Measurements from ENCODE around the gene C15orf40. TPM values are rescaled to one million over a fixed set of nuclear protein-coding genes. Genes with fewer than 3 reads are reported as not detected.
"Not testable (repeated sequence)": the region's sequence is repeated elsewhere in the genome, so short reads cannot be mapped to it uniquely, and the experiment has no call there.

The C15orf40 gene
- 22.1 and 24.4 TPM in 2 replicates for total RNA-seq

DNA sequence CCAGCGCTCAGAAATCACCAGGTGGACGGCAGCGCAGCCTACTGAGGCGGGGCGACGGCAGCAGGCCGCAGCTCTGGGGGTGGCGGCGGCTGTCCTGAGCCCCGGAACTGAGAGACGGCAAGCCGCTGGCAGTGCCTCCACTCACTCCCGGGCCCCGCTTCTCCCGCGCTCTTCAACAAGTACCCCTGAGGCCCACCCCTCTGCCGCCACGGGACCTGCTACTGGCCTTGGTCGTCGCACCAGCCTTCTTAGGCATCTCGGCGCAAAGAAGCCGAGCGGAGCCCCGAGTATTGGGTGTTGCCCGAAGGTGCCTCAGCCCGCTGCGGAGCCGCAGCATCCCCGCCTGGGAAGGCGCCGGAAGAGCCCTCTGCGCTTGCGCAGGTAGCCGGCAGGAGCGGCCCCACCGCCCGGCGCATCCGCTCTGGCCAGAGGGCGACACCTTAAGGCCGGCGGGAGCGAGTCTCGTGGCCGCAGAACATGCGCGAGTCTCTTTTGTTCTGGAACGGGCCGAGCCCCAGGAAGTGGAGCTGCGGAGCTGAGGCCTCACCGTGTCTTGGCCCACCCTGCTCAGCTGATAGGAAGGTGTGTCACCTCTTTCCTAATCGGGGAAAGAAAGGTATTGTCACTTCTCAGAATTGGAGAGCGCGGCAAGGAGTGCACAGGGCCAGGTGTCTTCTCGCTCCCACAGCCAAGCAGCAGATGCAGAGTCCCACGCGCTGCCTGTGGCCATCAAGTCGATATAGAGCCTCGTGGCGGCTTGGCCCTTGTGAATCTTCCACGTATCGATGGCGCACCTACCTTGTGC, at the start of gene C15orf40:
C15orf40 (minus strand) TSS at position 369 of the 805 bp plus-strand sequence; CDS start at position 337, 32 bp downstream.
- DNase-seq (ENCODE audit: low spot score), result peak; percentile 82
- intact Hi-C loops (cut with micrococcal nuclease), result loop anchor here (1.0 to 10.0 kb wide), 6 partner anchors 56 to 467 kb away; partner anchors contain the start of genes BTBD1, RPS17 and TM6SF1
- Mint-ChIP-seq H3K36me3 (ENCODE audit: low read depth) (peaks cover 34% of the 10 kb centered on the region), H3K9me3 (no peaks in the 10 kb centered on the region), H3K27ac (peak within 1 kb of the TSS; percentile 87), H3K4me3 (ENCODE audit: low read depth) (peak within 1 kb of the TSS; percentile 88), H3K27me3 (ENCODE audit: low read depth) (no peaks in the 10 kb centered on the region), H3K4me1 (ENCODE audit: low read depth) (peaks cover 40% of the 10 kb centered on the region)

DNA sequence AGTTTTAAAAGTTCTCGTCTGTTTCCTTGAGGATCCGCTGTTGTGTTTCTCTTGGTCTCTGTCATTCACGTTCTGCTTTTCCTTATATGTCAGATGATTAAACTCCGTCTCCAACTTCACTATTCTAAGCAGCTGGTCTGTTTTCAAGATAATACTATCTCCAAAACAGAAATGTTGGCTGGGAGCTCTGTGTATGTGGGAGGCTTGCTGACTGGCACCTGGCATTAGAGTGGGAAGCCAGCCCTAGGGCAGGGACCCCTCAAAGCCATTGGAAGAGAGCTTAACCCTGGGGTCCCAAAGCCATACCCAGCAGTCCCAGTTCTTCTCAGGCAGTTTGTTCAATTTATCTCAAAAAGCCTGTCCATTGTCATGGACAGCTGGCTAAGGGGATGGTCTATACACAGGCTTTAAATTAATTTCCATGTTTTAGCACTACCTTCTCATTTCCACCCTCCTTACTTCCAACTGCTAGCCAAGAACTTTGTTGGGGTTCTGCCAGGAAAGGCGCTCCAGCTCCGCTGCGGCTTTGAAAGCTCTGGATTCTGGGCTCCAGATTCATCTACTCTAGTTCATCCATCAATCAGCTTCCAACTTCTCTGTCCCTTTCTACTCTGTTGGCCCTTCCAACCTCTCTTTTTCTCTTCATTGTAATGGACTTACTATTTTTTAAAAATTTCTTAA, 46.4 kb upstream of the C15orf40 start:
- H3K9me3 Mint-ChIP-seq, result no peaks in the 10 kb centered on the region
- H3K27me3 Mint-ChIP-seq (ENCODE audit: low read depth), result no peaks in the 10 kb centered on the region
- H3K4me1 Mint-ChIP-seq (ENCODE audit: low read depth), result peaks cover 5% of the 10 kb centered on the region
- H3K4me3 Mint-ChIP-seq (ENCODE audit: low read depth), result no peak overlapping the region
- no peak for DNase-seq (ENCODE audit: low spot score)
- H3K36me3 Mint-ChIP-seq (ENCODE audit: low read depth), result peaks cover 41% of the 10 kb centered on the region
- intact Hi-C loops (cut with micrococcal nuclease), result no loop called here
- no peak overlapping the region for H3K27ac Mint-ChIP-seq

DNA sequence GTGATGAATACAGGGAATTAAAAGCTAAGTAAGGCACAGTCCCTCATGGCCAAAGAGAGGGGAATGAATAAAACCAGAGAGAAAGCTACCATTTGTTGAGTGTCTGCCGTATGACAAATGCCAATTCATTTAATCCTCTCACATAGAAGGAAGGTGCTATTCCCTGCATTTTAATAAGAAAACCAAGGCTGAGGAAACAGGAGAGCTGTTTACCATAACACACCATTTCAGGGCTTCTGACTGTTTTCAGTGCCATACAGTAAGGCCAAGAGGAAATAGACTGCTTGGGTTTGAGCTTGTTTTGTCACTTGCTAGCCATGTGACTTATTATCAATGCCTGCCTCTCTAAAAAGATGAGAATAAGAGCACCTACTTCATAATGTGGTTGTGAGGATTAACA, 45.6 kb upstream of the C15orf40 start:
- peaks cover 43% of the 10 kb centered on the region for H3K36me3 Mint-ChIP-seq (ENCODE audit: low read depth)
- H3K27ac Mint-ChIP-seq, result no peak overlapping the region
- no peak overlapping the region for H3K4me3 Mint-ChIP-seq (ENCODE audit: low read depth)
- no peaks in the 10 kb centered on the region for H3K27me3 Mint-ChIP-seq (ENCODE audit: low read depth)
- intact Hi-C loops (cut with micrococcal nuclease), result no loop called here
- DNase-seq (ENCODE audit: low spot score), result no peak
- H3K4me1 Mint-ChIP-seq (ENCODE audit: low read depth), result peaks cover 5% of the 10 kb centered on the region
- no peaks in the 10 kb centered on the region for H3K9me3 Mint-ChIP-seq

DNA sequence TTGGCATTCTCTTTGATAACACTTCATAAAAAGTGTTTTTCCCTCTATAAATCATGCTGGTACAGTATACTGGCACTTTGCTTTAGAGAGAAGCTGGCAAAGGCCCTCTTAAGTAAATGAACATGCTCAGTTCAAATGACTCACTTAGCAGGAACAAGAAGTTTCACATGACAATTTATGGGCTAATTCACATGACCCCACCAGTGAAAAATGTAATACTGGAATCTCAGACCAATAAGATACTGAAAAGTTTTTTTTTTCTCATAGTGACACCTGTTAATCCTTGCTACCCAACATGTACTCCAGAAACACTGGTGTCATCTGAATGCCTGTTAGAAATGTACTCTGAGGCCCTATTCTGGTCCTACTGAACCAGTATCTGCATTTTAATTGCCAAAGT, 41.7 kb upstream of the C15orf40 start:
- Mint-ChIP-seq H3K27ac (no peak overlapping the region), H3K27me3 (ENCODE audit: low read depth) (no peaks in the 10 kb centered on the region), H3K9me3 (no peaks in the 10 kb centered on the region), H3K4me3 (ENCODE audit: low read depth) (no peak overlapping the region), H3K4me1 (ENCODE audit: low read depth) (peaks cover 11% of the 10 kb centered on the region), H3K36me3 (ENCODE audit: low read depth) (peaks cover 58% of the 10 kb centered on the region)
- no peak for DNase-seq (ENCODE audit: low spot score)
- intact Hi-C loops (cut with micrococcal nuclease), result no loop called here

DNA sequence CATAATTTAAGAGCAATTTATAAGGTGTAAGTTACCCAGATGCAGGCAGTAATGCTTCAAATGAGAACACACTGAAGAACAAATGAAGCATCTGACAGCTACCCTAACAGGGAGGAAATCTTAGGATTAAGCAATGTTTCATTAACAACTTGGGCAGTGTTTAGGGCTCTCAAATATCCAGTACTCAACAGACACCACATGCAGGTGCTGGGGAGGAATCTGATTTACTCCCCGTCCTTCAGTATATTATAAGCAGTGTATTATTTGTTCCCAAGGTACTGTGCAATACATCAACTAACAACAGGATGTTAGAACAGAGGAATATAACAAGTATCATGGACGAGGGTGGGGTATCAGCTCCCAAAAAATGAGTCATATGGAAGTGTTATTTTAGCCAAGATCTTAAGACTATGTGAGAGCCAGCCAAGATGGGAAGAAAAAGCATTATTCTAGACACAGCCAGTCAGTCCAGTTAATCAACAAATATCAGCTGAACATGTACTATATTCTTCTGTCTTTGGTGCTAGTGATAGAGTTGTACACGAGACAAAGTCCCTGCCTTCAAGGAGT, 35.2 kb upstream of the C15orf40 start:
- no peak for DNase-seq (ENCODE audit: low spot score)
- H3K27me3 Mint-ChIP-seq (ENCODE audit: low read depth), result no peaks in the 10 kb centered on the region
- peaks cover 9% of the 10 kb centered on the region for H3K4me1 Mint-ChIP-seq (ENCODE audit: low read depth)
- no peak overlapping the region for H3K4me3 Mint-ChIP-seq (ENCODE audit: low read depth)
- intact Hi-C loops (cut with micrococcal nuclease), result no loop called here
- no peaks in the 10 kb centered on the region for H3K9me3 Mint-ChIP-seq
- peaks cover 75% of the 10 kb centered on the region for H3K36me3 Mint-ChIP-seq (ENCODE audit: low read depth)
- H3K27ac Mint-ChIP-seq, result no peak overlapping the region

DNA sequence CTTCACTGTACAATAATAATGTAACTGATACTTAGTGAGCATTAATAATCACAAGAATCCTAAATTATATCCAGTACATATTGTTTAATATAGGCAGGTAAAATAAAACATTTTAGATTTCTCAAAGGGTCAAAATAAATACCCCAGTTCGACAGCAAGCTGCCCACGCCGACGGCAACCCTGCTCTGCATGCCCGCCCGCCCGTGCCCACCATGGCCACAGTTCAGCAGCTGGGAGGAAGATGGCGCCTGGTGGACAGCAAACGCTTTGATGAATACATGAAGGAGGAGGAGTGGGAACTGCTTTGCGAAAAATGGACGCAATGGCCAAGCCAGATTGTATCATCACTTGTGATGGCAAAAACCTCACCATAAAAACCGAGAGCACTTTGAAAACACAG, 32.7 kb upstream of the C15orf40 start:
- Mint-ChIP-seq H3K4me1 (ENCODE audit: low read depth) (peaks cover 7% of the 10 kb centered on the region), H3K27ac (no peak overlapping the region), H3K9me3 (no peaks in the 10 kb centered on the region), H3K36me3 (ENCODE audit: low read depth) (peaks cover 91% of the 10 kb centered on the region), H3K4me3 (ENCODE audit: low read depth) (no peak overlapping the region), H3K27me3 (ENCODE audit: low read depth) (no peaks in the 10 kb centered on the region)
- DNase-seq (ENCODE audit: low spot score), result no peak
- intact Hi-C loops (cut with micrococcal nuclease), result no loop called here

DNA sequence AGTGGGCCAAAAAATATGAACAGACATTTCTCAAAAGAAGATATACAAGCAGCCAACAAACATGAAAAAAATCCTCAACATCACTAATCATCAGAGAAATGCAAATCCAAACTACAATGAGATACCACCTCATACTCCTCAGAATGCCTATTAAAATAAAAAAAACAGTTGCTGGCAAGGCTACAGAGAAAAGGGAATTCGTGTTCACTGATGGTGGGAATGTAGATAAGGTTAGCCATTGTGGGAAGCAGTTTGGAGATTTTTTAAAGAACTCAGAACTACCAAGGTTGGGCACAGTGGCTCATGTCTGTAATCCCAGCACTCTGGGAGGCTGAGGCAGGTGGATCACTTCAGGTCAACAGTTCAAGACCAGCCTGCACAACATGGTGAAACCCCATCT, 27.8 kb upstream of the C15orf40 start:
- Mint-ChIP-seq H3K27ac (no peak overlapping the region), H3K4me3 (ENCODE audit: low read depth) (no peak overlapping the region), H3K4me1 (ENCODE audit: low read depth) (peaks cover 7% of the 10 kb centered on the region), H3K36me3 (ENCODE audit: low read depth) (peaks cover 96% of the 10 kb centered on the region), H3K9me3 (peaks cover 23% of the 10 kb centered on the region), H3K27me3 (ENCODE audit: low read depth) (no peaks in the 10 kb centered on the region)
- intact Hi-C loops (cut with micrococcal nuclease), result no loop called here
- no peak for DNase-seq (ENCODE audit: low spot score)

DNA sequence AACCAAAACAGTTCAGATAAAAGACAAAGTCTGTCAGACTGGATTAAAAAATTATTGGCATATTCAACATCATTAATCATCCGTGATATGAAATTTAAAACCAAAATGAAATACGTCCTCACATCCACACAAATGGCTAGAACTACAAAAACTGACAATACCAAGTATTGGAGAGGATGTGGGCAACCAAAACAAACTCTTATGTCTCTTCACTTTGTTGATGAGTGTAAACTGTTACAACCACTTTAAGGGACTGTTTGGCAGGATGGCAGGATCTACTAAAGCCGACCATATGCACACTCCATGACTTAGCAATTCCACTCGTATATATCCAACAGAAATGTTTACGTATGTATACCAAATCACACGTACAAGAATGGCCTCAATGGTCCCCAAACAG, 24.8 kb upstream of the C15orf40 start:
- no peak for DNase-seq (ENCODE audit: low spot score)
- peaks cover 90% of the 10 kb centered on the region for H3K36me3 Mint-ChIP-seq (ENCODE audit: low read depth)
- H3K9me3 Mint-ChIP-seq, result peaks cover 29% of the 10 kb centered on the region
- H3K4me1 Mint-ChIP-seq (ENCODE audit: low read depth), result peaks cover 5% of the 10 kb centered on the region
- no peak overlapping the region for H3K27ac Mint-ChIP-seq
- H3K27me3 Mint-ChIP-seq (ENCODE audit: low read depth), result no peaks in the 10 kb centered on the region
- H3K4me3 Mint-ChIP-seq (ENCODE audit: low read depth), result no peak overlapping the region
- intact Hi-C loops (cut with micrococcal nuclease), result no loop called here

DNA sequence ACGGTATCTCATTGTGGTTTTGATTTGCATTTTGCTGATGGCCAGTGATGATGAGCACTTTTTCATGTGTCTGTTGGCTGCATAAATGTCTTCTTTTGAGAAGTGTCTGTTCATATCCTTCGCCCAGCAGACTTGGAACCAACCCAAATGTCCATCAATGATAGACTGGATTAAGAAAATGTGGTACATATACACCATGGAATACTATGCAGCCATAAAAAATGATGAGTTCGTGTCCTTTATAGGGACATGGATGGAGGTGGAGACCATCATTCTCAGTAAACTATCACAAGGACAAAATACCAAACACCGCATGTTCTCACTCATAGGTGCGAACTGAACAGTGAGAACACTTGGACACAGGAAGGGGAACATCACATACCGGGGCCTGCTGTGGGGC, 19.8 kb upstream of the C15orf40 start:
- H3K4me3 Mint-ChIP-seq (ENCODE audit: low read depth); H3K4me1 Mint-ChIP-seq (ENCODE audit: low read depth); H3K27me3 Mint-ChIP-seq (ENCODE audit: low read depth); intact Hi-C loops (cut with micrococcal nuclease); DNase-seq (ENCODE audit: low spot score); H3K27ac Mint-ChIP-seq: not testable (repeated sequence)
- Mint-ChIP-seq H3K9me3 (peaks cover 17% of the 10 kb centered on the region), H3K36me3 (ENCODE audit: low read depth) (peaks cover 77% of the 10 kb centered on the region)

DNA sequence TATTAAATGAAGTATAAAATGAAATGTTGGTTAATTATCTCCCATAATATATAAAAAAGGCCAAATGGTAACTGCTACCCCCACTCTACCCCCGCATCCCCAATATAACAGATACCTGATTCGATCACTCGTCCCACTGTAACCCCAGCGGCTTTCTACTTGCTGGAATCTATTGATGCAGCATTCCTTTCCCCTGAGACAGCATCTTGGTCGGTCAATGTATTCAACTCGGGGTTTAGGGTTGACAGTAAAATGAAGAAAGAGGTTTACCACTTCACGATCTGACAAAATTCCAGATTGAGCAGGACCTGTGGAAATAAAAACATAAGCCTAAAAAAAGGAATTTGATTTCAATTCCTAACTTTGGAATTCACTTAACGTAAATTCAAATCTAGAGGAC, 18.6 kb upstream of the C15orf40 start:
- Mint-ChIP-seq H3K27me3 (ENCODE audit: low read depth) (no peaks in the 10 kb centered on the region), H3K27ac (no peak overlapping the region), H3K9me3 (peaks cover 8% of the 10 kb centered on the region), H3K4me1 (ENCODE audit: low read depth) (peaks cover 3% of the 10 kb centered on the region), H3K4me3 (ENCODE audit: low read depth) (no peak overlapping the region), H3K36me3 (ENCODE audit: low read depth) (peaks cover 66% of the 10 kb centered on the region)
- DNase-seq (ENCODE audit: low spot score), result no peak
- intact Hi-C loops (cut with micrococcal nuclease), result no loop called here

DNA sequence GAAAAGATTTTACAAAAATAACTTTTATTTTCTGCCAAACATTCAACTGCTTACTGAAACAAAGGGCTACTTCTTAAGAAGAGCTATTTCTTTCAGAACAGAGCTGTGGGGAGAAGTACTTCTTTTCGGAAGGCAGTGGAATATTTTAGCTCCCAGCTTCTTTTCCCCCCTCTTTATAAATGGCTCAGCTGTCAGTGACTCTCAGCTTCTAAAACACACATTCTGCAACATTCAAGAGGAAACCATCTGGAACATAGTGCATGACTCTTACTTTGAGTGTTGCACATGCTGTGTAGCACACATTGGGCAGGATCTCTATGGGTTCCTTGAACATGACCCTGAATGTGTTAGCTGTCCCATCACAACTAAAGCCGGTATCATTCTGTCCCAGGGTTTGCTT, 7.0 kb upstream of the C15orf40 start:
- no peak overlapping the region for H3K27ac Mint-ChIP-seq
- H3K9me3 Mint-ChIP-seq, result no peaks in the 10 kb centered on the region
- H3K4me1 Mint-ChIP-seq (ENCODE audit: low read depth), result peaks cover 11% of the 10 kb centered on the region
- intact Hi-C loops (cut with micrococcal nuclease), result loop anchor here (10.0 kb wide), 1 partner anchor 474 kb away; the partner anchor contains the start of gene RPS17
- H3K4me3 Mint-ChIP-seq (ENCODE audit: low read depth), result no peak overlapping the region
- no peak for DNase-seq (ENCODE audit: low spot score)
- H3K36me3 Mint-ChIP-seq (ENCODE audit: low read depth), result peaks cover 32% of the 10 kb centered on the region
- H3K27me3 Mint-ChIP-seq (ENCODE audit: low read depth), result no peaks in the 10 kb centered on the region

DNA sequence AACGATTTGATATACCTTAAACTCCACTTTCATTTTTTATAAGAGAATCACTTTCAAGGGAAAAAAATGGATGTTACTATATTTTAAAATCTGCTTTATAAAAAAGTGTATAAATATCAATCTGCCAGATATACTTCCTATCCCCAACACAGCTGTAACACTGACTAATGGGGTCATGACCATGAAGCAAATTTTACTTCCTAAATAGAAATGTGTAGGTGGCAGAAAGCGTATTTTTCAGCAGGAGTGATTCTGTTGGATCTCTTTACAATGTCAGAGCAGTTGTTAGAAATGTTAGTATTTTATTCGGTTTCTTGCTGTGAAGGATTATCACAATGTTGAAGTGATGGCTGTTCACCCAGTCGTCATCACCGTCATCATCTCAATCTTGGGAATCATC, 5.5 kb upstream of the C15orf40 start:
- intact Hi-C loops (cut with micrococcal nuclease), result loop anchor here (10.0 kb wide), 1 partner anchor 472 kb away; the partner anchor contains the start of gene RPS17
- H3K4me1 Mint-ChIP-seq (ENCODE audit: low read depth), result peaks cover 23% of the 10 kb centered on the region

DNA sequence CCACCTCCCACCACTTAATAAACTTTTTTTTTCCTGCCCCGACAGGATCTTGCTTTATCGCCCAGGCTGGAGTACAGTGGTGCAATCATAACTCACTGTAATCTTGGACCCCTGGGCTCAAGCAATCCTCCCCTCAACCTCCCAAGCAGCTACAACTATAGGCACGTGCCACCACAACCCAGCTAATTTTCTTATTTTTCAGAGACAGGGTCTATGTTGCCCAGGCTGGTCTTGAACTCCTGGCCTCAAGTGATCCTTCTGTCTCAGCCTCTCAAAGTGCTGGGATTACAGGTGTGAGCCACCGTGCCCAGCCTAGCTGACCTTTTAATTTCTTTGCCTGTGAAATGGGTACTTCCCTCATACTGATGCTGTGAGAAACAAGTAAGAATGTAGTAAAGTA, 3.9 kb upstream of the C15orf40 start:
- H3K4me3 Mint-ChIP-seq (ENCODE audit: low read depth), result no peak overlapping the region
- no peaks in the 10 kb centered on the region for H3K27me3 Mint-ChIP-seq (ENCODE audit: low read depth)
- H3K27ac Mint-ChIP-seq, result no peak overlapping the region
- DNase-seq (ENCODE audit: low spot score), result no peak
- H3K9me3 Mint-ChIP-seq, result no peaks in the 10 kb centered on the region
- peaks cover 38% of the 10 kb centered on the region for H3K36me3 Mint-ChIP-seq (ENCODE audit: low read depth)
- intact Hi-C loops (cut with micrococcal nuclease), result loop anchor here (10.0 kb wide), 1 partner anchor 471 kb away; the partner anchor contains the start of gene RPS17
- peaks cover 30% of the 10 kb centered on the region for H3K4me1 Mint-ChIP-seq (ENCODE audit: low read depth)

More for the DNA sequence above, 5.5 kb upstream of the C15orf40 start:
- DNase-seq (ENCODE audit: low spot score), result no peak
- Mint-ChIP-seq H3K36me3 (ENCODE audit: low read depth) (peaks cover 42% of the 10 kb centered on the region), H3K9me3 (no peaks in the 10 kb centered on the region), H3K4me3 (ENCODE audit: low read depth) (no peak overlapping the region), H3K27me3 (ENCODE audit: low read depth) (no peaks in the 10 kb centered on the region), H3K27ac (no peak overlapping the region)

All from activated T-helper 2 cell treated with anti-CD3 and anti-CD28 coated beads, Interferon-gamma antibody, Interleukin-2, Interleukin-4, amounts not matched to agents 10 μg/mL and 5 μg/mL and 100 μg/mL, durations not matched to agents 14 hours and 24 hours and 36 hours (primary cell).